Ammon's horn (tissue), 1 donor: Measurements from ENCODE around the gene SPRN.
"Not testable (repeated sequence)": the region's sequence is repeated elsewhere in the genome, so short reads cannot be mapped to it uniquely, and the experiment has no call there.

Source experiments
- DNase-seq: peaks from one replicate; pipeline ENCODE4 v3.0.0-alpha.2; 2016; ENCODE audit warnings: low spot score

SPRN gene

GRCh38 chr10:133439517-133440461 lies 15.4 kb upstream of the SPRN start:
- DNase-seq, result no peak

- no peak for DNase-seq
Observed at GRCh38 chr10:133438711-133439273, 14.4 kb upstream of the SPRN start.

- DNase-seq, result not testable (repeated sequence)
Observed at GRCh38 chr10:133432789-133433188, 8.4 kb upstream of the SPRN start.

- not testable (repeated sequence) for DNase-seq
Observed at GRCh38 chr10:133431888-133432613, 7.6 kb upstream of the SPRN start.

- DNase-seq, result not testable (repeated sequence)
Observed at GRCh38 chr10:133429571-133429970, 5.1 kb upstream of the SPRN start.

- not testable (repeated sequence) for DNase-seq
Observed at GRCh38 chr10:133424102-133424501, 323 bp downstream of the SPRN start.

GRCh38 chr10:133422807-133423771 lies 1.3 kb downstream of the SPRN start:
- no peak for DNase-seq

- DNase-seq, result no peak
Observed at GRCh38 chr10:133422223-133422806, 2.1 kb downstream of the SPRN start.

- DNase-seq, result no peak
Observed at GRCh38 chr10:133421336-133422222, 2.8 kb downstream of the SPRN start.

- no peak for DNase-seq
Observed at GRCh38 chr10:133420579-133420978, 3.8 kb downstream of the SPRN start.

GRCh38 chr10:133420028-133420427 lies 4.4 kb downstream of the SPRN start:
- no peak for DNase-seq

- no peak for DNase-seq
Observed at GRCh38 chr10:133419211-133419950, 5.0 kb downstream of the SPRN start.

GRCh38 chr10:133418289-133418993 lies 6.0 kb downstream of the SPRN start:
- no peak for DNase-seq

- no peak for DNase-seq
Observed at GRCh38 chr10:133415752-133416151, 8.7 kb downstream of the SPRN start.

- DNase-seq, result not testable (repeated sequence)
Observed at GRCh38 chr10:133414401-133414800, 10.0 kb downstream of the SPRN start.

GRCh38 chr10:133412381-133412711 lies 12.1 kb downstream of the SPRN start:
- DNase-seq, result no peak

- DNase-seq, result no peak
Observed at GRCh38 chr10:133411523-133412380, 12.7 kb downstream of the SPRN start.
